ENCODE results near the gene POLR3A.

DNA sequence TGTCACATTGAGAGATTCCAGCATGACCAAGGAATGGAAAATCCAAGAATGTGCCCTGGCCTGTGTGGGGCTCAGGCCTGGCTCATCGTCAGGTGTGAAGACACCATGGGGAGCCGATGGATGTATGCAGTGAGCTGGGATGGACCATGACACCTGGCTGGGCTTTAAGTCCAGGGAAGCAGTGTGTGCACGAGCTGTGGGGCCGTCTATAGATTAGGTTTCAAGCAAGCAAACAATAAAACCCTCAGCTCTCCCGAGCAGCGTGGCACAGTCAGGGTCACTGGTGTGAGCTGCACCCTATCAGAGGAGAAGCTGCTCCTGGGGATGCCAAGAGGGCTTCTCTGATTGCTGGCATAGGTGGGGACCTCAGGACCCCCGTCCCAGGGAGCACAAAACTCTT, 52.3 kb downstream of the POLR3A start:
- TF ChIP-seq, protein P1, sequence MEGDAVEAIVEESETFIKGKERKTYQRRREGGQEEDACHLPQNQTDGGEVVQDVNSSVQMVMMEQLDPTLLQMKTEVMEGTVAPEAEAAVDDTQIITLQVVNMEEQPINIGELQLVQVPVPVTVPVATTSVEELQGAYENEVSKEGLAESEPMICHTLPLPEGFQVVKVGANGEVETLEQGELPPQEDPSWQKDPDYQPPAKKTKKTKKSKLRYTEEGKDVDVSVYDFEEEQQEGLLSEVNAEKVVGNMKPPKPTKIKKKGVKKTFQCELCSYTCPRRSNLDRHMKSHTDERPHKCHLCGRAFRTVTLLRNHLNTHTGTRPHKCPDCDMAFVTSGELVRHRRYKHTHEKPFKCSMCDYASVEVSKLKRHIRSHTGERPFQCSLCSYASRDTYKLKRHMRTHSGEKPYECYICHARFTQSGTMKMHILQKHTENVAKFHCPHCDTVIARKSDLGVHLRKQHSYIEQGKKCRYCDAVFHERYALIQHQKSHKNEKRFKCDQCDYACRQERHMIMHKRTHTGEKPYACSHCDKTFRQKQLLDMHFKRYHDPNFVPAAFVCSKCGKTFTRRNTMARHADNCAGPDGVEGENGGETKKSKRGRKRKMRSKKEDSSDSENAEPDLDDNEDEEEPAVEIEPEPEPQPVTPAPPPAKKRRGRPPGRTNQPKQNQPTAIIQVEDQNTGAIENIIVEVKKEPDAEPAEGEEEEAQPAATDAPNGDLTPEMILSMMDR (IDR thresholded peaks at IDR 0.05), result no peak
- TF ChIP-seq POLR2A (IDR thresholded peaks at IDR 0.05), result no peak

Measured in esophagus squamous epithelium (tissue), 4 donors.